ENCODE data around the gene AMBP. TPM values are rescaled to one million over a fixed set of nuclear protein-coding genes. Genes with fewer than 3 reads are reported as not detected.

The AMBP gene
- total RNA-seq, 1 experiment from 2014 or later: 0.20 TPM

GRCh38 chr9:114057161-114057885 lies 20.8 kb downstream of the AMBP start:
- H4K8ac ChIP-seq (replicated peaks; ENCODE audit: insufficient read length, low read depth, low read length): no peak overlapping the region
- no peaks in the 10 kb centered on the region for H3K79me1 ChIP-seq (ENCODE audit: insufficient read depth, low read depth, low read length, poor library complexity, severe bottlenecking)
- no peak overlapping the region for H3K23ac ChIP-seq (ENCODE audit: insufficient read length, low read depth, low read length)
- H2BK20ac ChIP-seq (ENCODE audit: low read depth, low read length, poor library complexity, severe bottlenecking): no peak overlapping the region
- no peak overlapping the region for H2BK15ac ChIP-seq (ENCODE audit: low read depth, low read length)
- H3K56ac ChIP-seq (ENCODE audit: insufficient read length, low read depth, low read length): no peak overlapping the region
- H2AK5ac ChIP-seq (ENCODE audit: insufficient read length, low read length): no peak overlapping the region
- no peak overlapping the region for H2BK12ac ChIP-seq (ENCODE audit: insufficient read length, low read depth, low read length)
- H3K27me3 ChIP-seq (ENCODE audit: insufficient read depth, low read length): no peaks in the 10 kb centered on the region
- H4K20me1 ChIP-seq (ENCODE audit: control insufficient read depth, insufficient read depth, insufficient read length): no peaks in the 10 kb centered on the region
- no peak overlapping the region for H3K4me2 ChIP-seq (ENCODE audit: insufficient read depth, insufficient read length, low read length)
- DNase-seq: peak; percentile 23
- H3K4ac ChIP-seq (ENCODE audit: low read depth, low read length): no peak overlapping the region
- Mint-ChIP-seq H3K27ac (no peak overlapping the region), H3K27me3 (ENCODE audit: low read depth) (no peaks in the 10 kb centered on the region), H3K4me3 (no peak overlapping the region), H3K9me3 (no peaks in the 10 kb centered on the region; a peak in 1 of 5 replicates), H3K4me1 (peaks cover 2 to 11% of the 10 kb centered on the region in 2 experiments), H3K36me3 (ENCODE audit: insufficient read depth in 1 of 3, low read depth in 3 of 3) (peaks cover 0 to 17% (median 10%) of the 10 kb centered on the region in 3 experiments; a peak in 5 of 7 replicates)
- H2BK5ac ChIP-seq (ENCODE audit: insufficient read length, low read length): no peak overlapping the region
- no peak overlapping the region for H3K27ac ChIP-seq (ENCODE audit: insufficient read length, low read depth, low read length)
- no peak overlapping the region for H3K14ac ChIP-seq (ENCODE audit: insufficient read depth, low read length)
- no peak overlapping the region for H4K5ac ChIP-seq (ENCODE audit: insufficient read length, low read depth, low read length)
- no peak overlapping the region for H3T11ph ChIP-seq (ENCODE audit: low read length)
- TF ChIP-seq CTCF (conservative IDR thresholded peaks at IDR 0.05): no peak
- no peaks in the 10 kb centered on the region for H3K9me3 ChIP-seq (ENCODE audit: control insufficient read depth, low read depth, low read length)
- H2BK120ac ChIP-seq (ENCODE audit: low read depth, low read length, poor library complexity, severe bottlenecking): no peak overlapping the region
- H3K9ac ChIP-seq (ENCODE audit: extremely low read depth, insufficient read length, low read length): no peak overlapping the region
- H3K4me1 ChIP-seq (ENCODE audit: insufficient read depth, low read length): no peaks in the 10 kb centered on the region
- H3K79me2 ChIP-seq (ENCODE audit: insufficient read depth, low read length): no peaks in the 10 kb centered on the region
- no peak overlapping the region for H3K18ac ChIP-seq (ENCODE audit: insufficient read length, low read depth, low read length)
- no peak overlapping the region for H4K91ac ChIP-seq (ENCODE audit: insufficient read length, low read depth, low read length)
- no peaks in the 10 kb centered on the region for H3K23me2 ChIP-seq (ENCODE audit: insufficient read length, low read depth, low read length, poor library complexity, severe bottlenecking)
- WGBS (ENCODE audit: extremely low coverage, insufficient read length, low lambda C conversion rate): no CpG with 5 or more reads among the region's 7 CpGs
- no peak overlapping the region for H2AFZ ChIP-seq (ENCODE audit: low read length)
